HepG2 (cell line): ENCODE data around the gene ATL2. TPM values are rescaled to one million over a fixed set of nuclear protein-coding genes. Genes with fewer than 3 reads are reported as not detected.

Source experiments
- CEBPZ ChIP-seq: IDR thresholded peaks from 2 replicates; pipeline ENCODE4 v1.6.1; 2012; ENCODE audit warnings: low read length, improper control_type of control experiment
- JUNB ChIP-seq: sonication (generic); formaldehyde crosslinking; IDR thresholded peaks from 2 replicates; pipeline ENCODE4 v1.8.0; 2022; ENCODE audit warnings: missing genetic modification reagents, mild to moderate bottlenecking, borderline replicate concordance
- NFE2 ChIP-seq: sonication (generic); formaldehyde crosslinking; IDR thresholded peaks from 2 replicates; pipeline ENCODE4 v1.4.0; 2020; ENCODE audit warnings: missing genetic modification reagents
- PBX3 ChIP-seq: sonication (generic); formaldehyde crosslinking; IDR thresholded peaks from 2 replicates; pipeline ENCODE4 v1.8.1; 2023; ENCODE audit warnings: missing genetic modification reagents, inconsistent platforms, borderline replicate concordance
- RELA ChIP-seq: sonication (generic); formaldehyde crosslinking; IDR thresholded peaks from 2 replicates; pipeline ENCODE4 v1.4.0; 2020; ENCODE audit warnings: missing genetic modification reagents
- RFX1 ChIP-seq: fragments of 450-650 bp; IDR thresholded peaks from 2 replicates; pipeline ENCODE4 v1.6.1; 2017
- SRSF1 ChIP-seq: fragments of 200-400 bp; formaldehyde crosslinking; optimal IDR thresholded peaks from 2 replicates; pipeline ENCODE3; 2017; ENCODE audit warnings: mild to moderate bottlenecking, low read depth, low read length, moderate library complexity
- TGIF2 ChIP-seq: IDR thresholded peaks from 2 replicates; pipeline ENCODE4 v1.6.1; 2016; ENCODE audit warnings: control low read depth, missing compliant biosample characterization
- ZC3H4 ChIP-seq: sonication (generic); formaldehyde crosslinking; IDR thresholded peaks from 2 replicates; pipeline ENCODE4 v1.4.0; 2020; ENCODE audit warnings: missing genetic modification reagents, borderline replicate concordance
- ZNF460 ChIP-seq: sonication (generic); formaldehyde crosslinking; IDR thresholded peaks from 2 replicates; pipeline ENCODE4 v1.5.1; 2020; ENCODE audit warnings: missing genetic modification reagents, mild to moderate bottlenecking, borderline replicate concordance
- ZNF557 ChIP-seq: sonication (generic); formaldehyde crosslinking; IDR thresholded peaks from 2 replicates; pipeline ENCODE4 v1.4.0; 2020; ENCODE audit warnings: missing genetic modification reagents
- ZNF768 ChIP-seq: sonication (generic); formaldehyde crosslinking; IDR thresholded peaks from 2 replicates; pipeline ENCODE4 v1.4.0; 2020; ENCODE audit warnings: missing genetic modification reagents
- ZNF780A ChIP-seq: sonication (generic); formaldehyde crosslinking; IDR thresholded peaks from 2 replicates; pipeline ENCODE4 v1.8.0; 2022; ENCODE audit warnings: mild to moderate bottlenecking, missing genetic modification reagents, moderate library complexity
- polyA plus RNA-seq, 8 experiments: library from polyadenylated mRNA; depleted of rRNA in 3 of 8; stranded (reverse) in 7 of 8; unstranded in 1 of 8; fragments of >200 nt; fragmentation: Illumina TruSeq in 4 of 8; extraction: Trizol in 4 of 8; gene quantifications; 2 replicates each; pipeline versions ENCODE4 v1.2.1 to v1.2.3, GENCODE V29; 2011 to 2016; ENCODE audit warnings: low read depth in 4 of 8, missing spikeins in 1 of 8, mixed read lengths in 1 of 8; ENCODE audit not compliant: insufficient read depth in 1 of 8
- total RNA-seq, 5 experiments: library from RNA; depleted of rRNA; stranded (reverse); fragments of >200 nt; fragmentation: Illumina TruSeq; extraction: Trizol; gene quantifications; 2 replicates each; pipeline ENCODE4 v1.2.3, GENCODE V29; 2016; ENCODE audit warnings: low read depth in 1 of 5
- TF ChIP-seq, protein P1 (sequence below): sonication (generic); formaldehyde crosslinking; IDR thresholded peaks from 2 replicates; pipeline ENCODE4 v1.9.0; 2022; ENCODE audit warnings: low read depth, missing genetic modification reagents
- TF ChIP-seq, protein P2 (sequence below): fragments of 450-650 bp; IDR thresholded peaks from 2 replicates; pipeline ENCODE4 v1.6.1; 2017; ENCODE audit warnings: mild to moderate bottlenecking
- TF ChIP-seq, protein P3 (sequence below): sonication (generic); formaldehyde crosslinking; IDR thresholded peaks from 2 replicates; pipeline ENCODE4 v1.5.1; 2020; ENCODE audit warnings: mild to moderate bottlenecking, missing genetic modification reagents, moderate library complexity

The ATL2 gene
- total and polyA plus RNA-seq, 2 of the 13 experiments (the other 11 are each of a cell fraction or from before 2014, with no cell fraction given), result 56.5 to 119 TPM

DNA sequence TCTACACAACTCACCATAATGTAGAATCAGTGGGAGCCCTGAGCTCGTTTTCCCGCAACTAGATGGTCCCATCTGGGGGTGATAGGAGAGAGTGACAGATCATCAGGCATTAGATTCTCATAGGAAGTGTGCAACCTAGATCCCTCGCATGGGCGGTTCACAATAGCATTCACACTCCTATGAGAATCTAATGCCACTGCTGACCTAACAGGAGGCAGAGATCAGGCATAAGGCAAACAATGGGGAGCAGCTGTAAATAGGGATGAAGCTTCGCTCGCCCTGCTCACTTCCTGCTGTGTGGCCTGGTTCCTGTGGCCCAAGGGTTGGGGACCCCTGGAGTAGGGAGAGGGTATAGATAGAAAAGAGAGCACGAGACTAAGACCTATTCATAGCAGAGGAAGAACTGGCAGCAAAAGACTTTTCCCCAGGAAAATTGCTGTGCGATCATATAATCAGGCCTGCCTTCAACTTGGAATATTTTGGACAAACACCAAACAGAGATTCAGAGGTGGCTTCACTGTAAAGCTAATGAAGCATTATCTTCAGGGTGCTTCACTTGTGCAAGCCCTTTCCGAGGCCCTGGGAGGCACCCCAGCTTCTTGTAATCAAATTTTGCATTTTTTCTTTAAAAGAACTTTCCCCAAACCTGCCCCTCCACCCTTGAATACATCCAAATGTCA, 29.0 kb upstream of the ATL2 start (continued):
- TF ChIP-seq CEBPZ (no peak), PBX3 (no peak), NFE2 (CRISPR knock-in tag) (no peak), ZNF780A (no peak), JUNB (CRISPR knock-in tag) (no peak), ZNF557 (no peak), TGIF2 (CRISPR knock-in tag) (no peak), ZC3H4 (no peak), ZNF768 (no peak), RELA (CRISPR knock-in tag) (no peak), RFX1 (no peak), ZNF460 (CRISPR knock-in tag) (no peak), SRSF1 (no peak)
- TF ChIP-seq, protein P1, sequence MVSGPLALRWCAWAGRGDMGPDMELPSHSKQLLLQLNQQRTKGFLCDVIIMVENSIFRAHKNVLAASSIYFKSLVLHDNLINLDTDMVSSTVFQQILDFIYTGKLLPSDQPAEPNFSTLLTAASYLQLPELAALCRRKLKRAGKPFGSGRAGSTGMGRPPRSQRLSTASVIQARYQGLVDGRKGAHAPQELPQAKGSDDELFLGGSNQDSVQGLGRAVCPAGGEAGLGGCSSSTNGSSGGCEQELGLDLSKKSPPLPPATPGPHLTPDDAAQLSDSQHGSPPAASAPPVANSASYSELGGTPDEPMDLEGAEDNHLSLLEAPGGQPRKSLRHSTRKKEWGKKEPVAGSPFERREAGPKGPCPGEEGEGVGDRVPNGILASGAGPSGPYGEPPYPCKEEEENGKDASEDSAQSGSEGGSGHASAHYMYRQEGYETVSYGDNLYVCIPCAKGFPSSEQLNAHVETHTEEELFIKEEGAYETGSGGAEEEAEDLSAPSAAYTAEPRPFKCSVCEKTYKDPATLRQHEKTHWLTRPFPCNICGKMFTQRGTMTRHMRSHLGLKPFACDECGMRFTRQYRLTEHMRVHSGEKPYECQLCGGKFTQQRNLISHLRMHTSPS (CRISPR knock-in tag), result no peak
- TF ChIP-seq, protein P2, sequence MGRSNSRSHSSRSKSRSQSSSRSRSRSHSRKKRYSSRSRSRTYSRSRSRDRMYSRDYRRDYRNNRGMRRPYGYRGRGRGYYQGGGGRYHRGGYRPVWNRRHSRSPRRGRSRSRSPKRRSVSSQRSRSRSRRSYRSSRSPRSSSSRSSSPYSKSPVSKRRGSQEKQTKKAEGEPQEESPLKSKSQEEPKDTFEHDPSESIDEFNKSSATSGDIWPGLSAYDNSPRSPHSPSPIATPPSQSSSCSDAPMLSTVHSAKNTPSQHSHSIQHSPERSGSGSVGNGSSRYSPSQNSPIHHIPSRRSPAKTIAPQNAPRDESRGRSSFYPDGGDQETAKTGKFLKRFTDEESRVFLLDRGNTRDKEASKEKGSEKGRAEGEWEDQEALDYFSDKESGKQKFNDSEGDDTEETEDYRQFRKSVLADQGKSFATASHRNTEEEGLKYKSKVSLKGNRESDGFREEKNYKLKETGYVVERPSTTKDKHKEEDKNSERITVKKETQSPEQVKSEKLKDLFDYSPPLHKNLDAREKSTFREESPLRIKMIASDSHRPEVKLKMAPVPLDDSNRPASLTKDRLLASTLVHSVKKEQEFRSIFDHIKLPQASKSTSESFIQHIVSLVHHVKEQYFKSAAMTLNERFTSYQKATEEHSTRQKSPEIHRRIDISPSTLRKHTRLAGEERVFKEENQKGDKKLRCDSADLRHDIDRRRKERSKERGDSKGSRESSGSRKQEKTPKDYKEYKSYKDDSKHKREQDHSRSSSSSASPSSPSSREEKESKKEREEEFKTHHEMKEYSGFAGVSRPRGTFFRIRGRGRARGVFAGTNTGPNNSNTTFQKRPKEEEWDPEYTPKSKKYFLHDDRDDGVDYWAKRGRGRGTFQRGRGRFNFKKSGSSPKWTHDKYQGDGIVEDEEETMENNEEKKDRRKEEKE, result no peak
- TF ChIP-seq, protein P3, sequence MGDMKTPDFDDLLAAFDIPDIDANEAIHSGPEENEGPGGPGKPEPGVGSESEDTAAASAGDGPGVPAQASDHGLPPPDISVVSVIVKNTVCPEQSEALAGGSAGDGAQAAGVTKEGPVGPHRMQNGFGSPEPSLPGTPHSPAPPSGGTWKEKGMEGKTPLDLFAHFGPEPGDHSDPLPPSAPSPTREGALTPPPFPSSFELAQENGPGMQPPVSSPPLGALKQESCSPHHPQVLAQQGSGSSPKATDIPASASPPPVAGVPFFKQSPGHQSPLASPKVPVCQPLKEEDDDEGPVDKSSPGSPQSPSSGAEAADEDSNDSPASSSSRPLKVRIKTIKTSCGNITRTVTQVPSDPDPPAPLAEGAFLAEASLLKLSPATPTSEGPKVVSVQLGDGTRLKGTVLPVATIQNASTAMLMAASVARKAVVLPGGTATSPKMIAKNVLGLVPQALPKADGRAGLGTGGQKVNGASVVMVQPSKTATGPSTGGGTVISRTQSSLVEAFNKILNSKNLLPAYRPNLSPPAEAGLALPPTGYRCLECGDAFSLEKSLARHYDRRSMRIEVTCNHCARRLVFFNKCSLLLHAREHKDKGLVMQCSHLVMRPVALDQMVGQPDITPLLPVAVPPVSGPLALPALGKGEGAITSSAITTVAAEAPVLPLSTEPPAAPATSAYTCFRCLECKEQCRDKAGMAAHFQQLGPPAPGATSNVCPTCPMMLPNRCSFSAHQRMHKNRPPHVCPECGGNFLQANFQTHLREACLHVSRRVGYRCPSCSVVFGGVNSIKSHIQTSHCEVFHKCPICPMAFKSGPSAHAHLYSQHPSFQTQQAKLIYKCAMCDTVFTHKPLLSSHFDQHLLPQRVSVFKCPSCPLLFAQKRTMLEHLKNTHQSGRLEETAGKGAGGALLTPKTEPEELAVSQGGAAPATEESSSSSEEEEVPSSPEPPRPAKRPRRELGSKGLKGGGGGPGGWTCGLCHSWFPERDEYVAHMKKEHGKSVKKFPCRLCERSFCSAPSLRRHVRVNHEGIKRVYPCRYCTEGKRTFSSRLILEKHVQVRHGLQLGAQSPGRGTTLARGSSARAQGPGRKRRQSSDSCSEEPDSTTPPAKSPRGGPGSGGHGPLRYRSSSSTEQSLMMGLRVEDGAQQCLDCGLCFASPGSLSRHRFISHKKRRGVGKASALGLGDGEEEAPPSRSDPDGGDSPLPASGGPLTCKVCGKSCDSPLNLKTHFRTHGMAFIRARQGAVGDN (CRISPR knock-in tag), result no peak; the same call in 1 of the 2 replicates
